ENCODE measurements around the gene DGKZ. TPM values are rescaled to one million over a fixed set of nuclear protein-coding genes. Genes with fewer than 3 reads are reported as not detected.

DGKZ gene
- total and polyA plus RNA-seq, 12 donors = 12.4 to 160 (median 44.0) TPM

GRCh38 chr11:46333394-46333947 lies 13.8 kb upstream of the DGKZ start:
- Histone ChIP-seq H3K27me3 (peaks cover 23% of the 10 kb centered on the region), H3K4me3 (peak overlapping the region in 2 of 4 donors; percentile 17 to 57), H3K4me1 (replicated peaks in 1 of 2) (peaks cover 0 to 15% of the 10 kb centered on the region in 2 donors), H3K9me3 (replicated peaks in 1 of 3) (no peaks in the 10 kb centered on the region), H3K36me3 (replicated peaks in 1 of 2) (no peaks in the 10 kb centered on the region), H3K27ac (no peak overlapping the region)
- TF ChIP-seq POLR2A (IDR thresholded peaks at IDR 0.05) (no peak), CTCF (IDR thresholded peaks at IDR 0.05) (no peak)
- DNase-seq = no peak
- intact Hi-C loops (cut with DNase I) = no loop called here
- WGBS, 4 donors = 32 to 49% (median 34%) methylated on average over 6 to 25 of the region's 25 CpGs

GRCh38 chr11:46334211-46334610 lies 13.1 kb upstream of the DGKZ start:
- 81 to 100% (median 91%) methylated on average over 2 to 3 of the region's 3 CpGs for WGBS, 4 donors
- intact Hi-C loops (cut with DNase I) = no loop called here
- H3K4me1 ChIP-seq (replicated peaks in 1 of 2) = peaks cover 0 to 21% of the 10 kb centered on the region in 2 donors
- TF ChIP-seq POLR2A (IDR thresholded peaks at IDR 0.05) (no peak), CTCF (IDR thresholded peaks at IDR 0.05) (no peak)
- H3K36me3 ChIP-seq (replicated peaks in 1 of 2) = no peaks in the 10 kb centered on the region
- H3K27ac ChIP-seq = no peak overlapping the region
- H3K4me3 ChIP-seq = no peak overlapping the region
- H3K27me3 ChIP-seq = peaks cover 23% of the 10 kb centered on the region
- no peaks in the 10 kb centered on the region for H3K9me3 ChIP-seq (replicated peaks in 1 of 3)
- no peak for DNase-seq

- Histone ChIP-seq H3K27me3 (peaks cover 23% of the 10 kb centered on the region), H3K27ac (no peak overlapping the region), H3K9me3 (replicated peaks in 1 of 3) (no peaks in the 10 kb centered on the region), H3K4me1 (replicated peaks in 1 of 2) (peaks cover 0 to 31% of the 10 kb centered on the region in 2 donors), H3K36me3 (replicated peaks in 1 of 2) (no peaks in the 10 kb centered on the region), H3K4me3 (no peak overlapping the region)
- no peak for DNase-seq
- WGBS, 4 donors = 89 to 95% (median 93%) methylated on average over 5 to 6 of the region's 6 CpGs
- intact Hi-C loops (cut with DNase I) = no loop called here
- TF ChIP-seq POLR2A (IDR thresholded peaks at IDR 0.05) (no peak), CTCF (IDR thresholded peaks at IDR 0.05) (no peak)
These were observed 12.0 kb upstream of the DGKZ start for GRCh38 chr11:46335271-46335670.

GRCh38 chr11:46335890-46336562 lies 11.2 kb upstream of the DGKZ start:
- H3K36me3 ChIP-seq (replicated peaks in 1 of 2) = no peaks in the 10 kb centered on the region
- WGBS, 4 donors = 87 to 92% (median 90%) methylated on average over 9 to 11 of the region's 11 CpGs
- H3K9me3 ChIP-seq (replicated peaks in 1 of 3) = no peaks in the 10 kb centered on the region
- TF ChIP-seq CTCF (IDR thresholded peaks at IDR 0.05) = no peak
- no peak overlapping the region for H3K4me3 ChIP-seq
- no peak for DNase-seq
- no peak overlapping the region for H3K27ac ChIP-seq
- intact Hi-C loops (cut with DNase I) = no loop called here
- peaks cover 23% of the 10 kb centered on the region for H3K27me3 ChIP-seq
- H3K4me1 ChIP-seq (replicated peaks in 1 of 2) = peaks cover 0 to 31% of the 10 kb centered on the region in 2 donors
